Endothelial cell of hepatic sinusoid (primary cell): ENCODE data around the gene WASF1.

Source experiments
- in situ Hi-C: cut with HindIII; loops from 2 replicates; pipeline ENCODE4 v1.10.0; 2017; ENCODE audit warnings: low sequenced_read_pairs

WASF1 gene

GRCh38 chr6:110179406-110180227 is at the start of gene WASF1:
Gene WASF1 (minus strand): TSS chr6:110179670. CDS start chr6:110127601, 52,069 bp downstream.
- in situ Hi-C loops: no loop called here

- in situ Hi-C loops: no loop called here
Measured at GRCh38 chr6:110226261-110226660, 46.8 kb upstream of the WASF1 start.

- in situ Hi-C loops: no loop called here
Measured at GRCh38 chr6:110221738-110222137, 42.3 kb upstream of the WASF1 start.

GRCh38 chr6:110217266-110217665 is 37.8 kb upstream of the WASF1 start:
- in situ Hi-C loops: no loop called here

- in situ Hi-C loops: no loop called here
Measured at GRCh38 chr6:110216140-110216539, 36.7 kb upstream of the WASF1 start.

- in situ Hi-C loops: no loop called here
Measured at GRCh38 chr6:110214338-110214737, 34.9 kb upstream of the WASF1 start.

GRCh38 chr6:110211753-110212152 is 32.3 kb upstream of the WASF1 start:
- in situ Hi-C loops: no loop called here

GRCh38 chr6:110207652-110208051 is 28.2 kb upstream of the WASF1 start:
- in situ Hi-C loops: no loop called here

- in situ Hi-C loops: no loop called here
Measured at GRCh38 chr6:110201151-110201884, 21.8 kb upstream of the WASF1 start.

GRCh38 chr6:110198561-110198960 is 19.1 kb upstream of the WASF1 start:
- in situ Hi-C loops: no loop called here

- in situ Hi-C loops: no loop called here
Measured at GRCh38 chr6:110196874-110197273, 17.4 kb upstream of the WASF1 start.

GRCh38 chr6:110195639-110196038 is 16.2 kb upstream of the WASF1 start:
- in situ Hi-C loops: no loop called here

GRCh38 chr6:110191477-110191876 is 12.0 kb upstream of the WASF1 start:
- in situ Hi-C loops: no loop called here

GRCh38 chr6:110190726-110191125 is 11.3 kb upstream of the WASF1 start:
- in situ Hi-C loops: no loop called here

- in situ Hi-C loops: no loop called here
Measured at GRCh38 chr6:110188791-110189190, 9.3 kb upstream of the WASF1 start.

- in situ Hi-C loops: no loop called here
Measured at GRCh38 chr6:110185879-110186278, 6.4 kb upstream of the WASF1 start.

GRCh38 chr6:110183292-110183885 is 3.9 kb upstream of the WASF1 start:
- in situ Hi-C loops: no loop called here

GRCh38 chr6:110181131-110182030 is 1.9 kb upstream of the WASF1 start:
- in situ Hi-C loops: no loop called here

- in situ Hi-C loops: no loop called here
Measured at GRCh38 chr6:110180228-110181008, 948 bp upstream of the WASF1 start, which contains the start of gene CDC40. Gene CDC40 (plus strand): TSS chr6:110180427. CDS start chr6:110180445, 18 bp downstream.
